Stimulated activated CD8-positive, alpha-beta memory T cell treated with anti-CD3 and anti-CD28 coated beads, Interleukin-4, amount 100 ng/mL, for 48 hours (primary cell): ENCODE measurements around the gene EHBP1.
"Not testable (repeated sequence)": the region's sequence is repeated elsewhere in the genome, so short reads cannot be mapped to it uniquely, and the experiment has no call there.

Experiments used
- DNase-seq: peaks from one replicate; pipeline ENCODE4 v3.0.0-alpha.2; 2020

Gene EHBP1

GRCh38 chr2:63054841-63055225 lies 349.3 kb downstream of the EHBP1 start:
- DNase-seq: peak; percentile 26

- DNase-seq: peak; percentile 37
Measured at GRCh38 chr2:63055226-63056106, 350.0 kb downstream of the EHBP1 start.

GRCh38 chr2:63056107-63057050 lies 350.9 kb downstream of the EHBP1 start:
- peak; percentile 55 for DNase-seq

GRCh38 chr2:63057249-63058143 lies 352.0 kb downstream of the EHBP1 start:
- no peak for DNase-seq

GRCh38 chr2:63058144-63058920 lies 352.8 kb downstream of the EHBP1 start:
- DNase-seq: peak; percentile 25

- DNase-seq: peak; percentile 25
Measured at GRCh38 chr2:63058921-63059792, 353.6 kb downstream of the EHBP1 start.

- no peak for DNase-seq
Measured at GRCh38 chr2:63059793-63060471, 354.4 kb downstream of the EHBP1 start.

GRCh38 chr2:63060472-63060991 lies 355.0 kb downstream of the EHBP1 start:
- DNase-seq: no peak

GRCh38 chr2:63064197-63064596 lies 358.7 kb downstream of the EHBP1 start:
- DNase-seq: no peak

- DNase-seq: no peak
Measured at GRCh38 chr2:63064661-63065060, 359.1 kb downstream of the EHBP1 start.

GRCh38 chr2:63066265-63066664 lies 360.8 kb downstream of the EHBP1 start:
- DNase-seq: no peak

GRCh38 chr2:63066838-63067237 lies 361.3 kb downstream of the EHBP1 start:
- no peak for DNase-seq

GRCh38 chr2:63071664-63072063 lies 366.2 kb downstream of the EHBP1 start:
- no peak for DNase-seq

- DNase-seq: no peak
Measured at GRCh38 chr2:63073994-63074393, 368.5 kb downstream of the EHBP1 start.

GRCh38 chr2:63074399-63074798 lies 368.9 kb downstream of the EHBP1 start:
- DNase-seq: not testable (repeated sequence)

- DNase-seq: no peak
Measured at GRCh38 chr2:63078852-63079606, 373.5 kb downstream of the EHBP1 start.

GRCh38 chr2:63081404-63081803 lies 375.9 kb downstream of the EHBP1 start:
- no peak for DNase-seq

- DNase-seq: no peak
Measured at GRCh38 chr2:63086687-63087086, 381.2 kb downstream of the EHBP1 start.

- DNase-seq: no peak
Measured at GRCh38 chr2:63092401-63092800, 386.9 kb downstream of the EHBP1 start.
